Testis (tissue), 5 donors: ENCODE measurements around the gene MRPL19. TPM values are rescaled to one million over a fixed set of nuclear protein-coding genes. Genes with fewer than 3 reads are reported as not detected.

Source experiments
- DNase-seq: peaks from one replicate; pipeline ENCODE4 v3.0.0-alpha.2; 2019
- H3K27ac ChIP-seq, 2 donors: fragments of 200-600 bp; sonication (generic); one replicate each; pipeline ENCODE4 v1.5.1; 2019
- H3K27me3 ChIP-seq: fragments of 200-600 bp; sonication (generic); one replicate; pipeline ENCODE4 v1.5.1; 2019
- H3K36me3 ChIP-seq: fragments of 200-600 bp; sonication (generic); one replicate; pipeline ENCODE4 v1.5.1; 2017; ENCODE audit warnings: low read depth; ENCODE audit errors: missing control alignments
- H3K4me1 ChIP-seq: fragments of 200-600 bp; sonication (generic); one replicate; pipeline ENCODE4 v1.5.1; 2019
- H3K4me3 ChIP-seq, 2 donors: fragments of 200-600 bp; sonication (generic); one replicate each; pipeline ENCODE4 v1.5.1; 2017 to 2019
- H3K9me3 ChIP-seq: fragments of 200-600 bp; sonication (generic); one replicate; pipeline ENCODE4 v1.5.1; 2017
- POLR2A ChIP-seq: fragments of 450-650 bp; IDR thresholded peaks from one replicate; pipeline ENCODE4 v1.6.1; 2017; ENCODE audit warnings: antibody characterized with exemption, mild to moderate bottlenecking, moderate library complexity
- WGBS, 2 donors: methylation state at CpG; one replicate each; pipeline ENCODE4 v1.1.5; 2018; 5-methylcytosine and 5-hydroxymethylcytosine counted together
- intact Hi-C: fragments of 100-400 bp; cut with DNase I; formaldehyde crosslinking; loops from one replicate; pipeline ENCODE4 v1.15.1; 2023; ENCODE audit warnings: low total_unique reads
- long read RNA-seq, 2 donors: transcript quantifications; one replicate each; lab custom pipeline, GENCODE V29; 2026
- polyA plus RNA-seq: library from polyadenylated mRNA; stranded (reverse); fragments of 350-450 nt; fragmentation: Illumina TruSeq; extraction: RNeasy Lipid Tissue Mini Kit (QIAGEN cat#74804); gene quantifications from one replicate; pipeline ENCODE4 v1.2.3, GENCODE V29; 2014; ENCODE audit warnings: low read depth, low replicate concordance; ENCODE audit not compliant: insufficient read depth
- total RNA-seq, 2 donors: library from RNA; depleted of rRNA; stranded (reverse); fragments of >200 nt; gene quantifications; one replicate each; pipeline ENCODE4 v1.2.3, GENCODE V29; 2016
- TF ChIP-seq, protein P1 (sequence below), 3 experiments: fragments of 450-650 bp in 2 of 3; fragments of 200-600 bp in 1 of 3; sonication (generic) in 1 of 3; IDR thresholded peaks; one replicate each; pipeline ENCODE4 v1.5.1; 2016 to 2019; ENCODE audit warnings: antibody characterized with exemption in 3 of 3, mild to moderate bottlenecking in 2 of 3, moderate library complexity in 1 of 3

The MRPL19 gene
- 10 to 100 TPM; 27.9 to 36.2 TPM for total RNA-seq
- polyA plus RNA-seq = 27.3 TPM
- long read RNA-seq, donor 1, transcript MRPL19-202 (6 exons, 3,479 nt) = major isoform, 20 of 59 reads
- long read RNA-seq, donor 1, partial matches to known transcripts = 32 of 59 reads
- long read RNA-seq, donor 1, other reads (novel, unspliced or antisense) = 5 of 59 reads
- long read RNA-seq, donor 2, transcript MRPL19-202 (6 exons, 3,479 nt) = major isoform, 21 of 44 reads
- long read RNA-seq, donor 2, partial matches to known transcripts = 22 of 44 reads
- long read RNA-seq, donor 2, other reads (novel, unspliced or antisense) = 0 of 44 reads

DNA sequence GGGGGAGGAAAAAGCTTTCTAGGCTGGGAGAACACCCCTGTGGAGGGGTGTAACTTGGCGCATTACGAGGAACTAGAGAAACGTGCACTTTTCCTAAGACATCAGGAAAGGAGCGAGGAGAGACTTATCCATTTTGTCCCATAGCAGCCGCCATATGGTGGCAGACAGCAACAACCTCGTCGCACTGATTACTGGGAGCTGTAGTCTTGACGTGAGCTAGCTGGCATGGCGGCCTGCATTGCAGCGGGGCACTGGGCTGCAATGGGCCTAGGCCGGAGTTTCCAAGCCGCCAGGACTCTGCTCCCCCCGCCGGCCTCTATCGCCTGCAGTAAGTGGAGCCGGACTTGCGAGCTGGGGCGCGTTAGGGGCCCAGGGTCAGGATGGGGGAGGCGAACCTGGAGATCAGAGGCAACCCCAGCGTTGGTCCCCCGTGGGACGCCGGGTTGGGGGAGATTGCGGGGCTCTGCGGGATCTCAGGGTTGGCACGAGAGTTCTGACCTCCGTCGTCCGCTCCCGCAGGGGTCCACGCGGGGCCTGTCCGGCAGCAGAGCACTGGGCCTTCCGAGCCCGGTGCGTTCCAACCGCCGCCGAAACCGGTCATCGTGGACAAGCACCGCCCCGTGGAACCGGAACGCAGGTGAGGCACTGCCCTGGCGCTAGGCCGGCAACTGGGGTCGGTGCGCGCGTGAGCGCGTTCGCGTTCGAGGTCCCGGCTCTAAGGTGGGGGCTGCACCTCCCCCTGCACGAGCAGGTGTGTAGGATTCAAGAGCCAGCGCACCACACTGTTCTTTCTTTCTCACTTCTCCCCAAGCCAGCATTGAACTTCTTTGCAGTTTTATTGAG is at the start of gene MRPL19:
TSS of gene MRPL19 (plus strand) at position 201 of the 843 bp plus-strand sequence. CDS start at position 226, 25 bp downstream.
- Histone ChIP-seq H3K4me3 (peak within 1 kb of the TSS; percentile 88 to 95), H3K9me3 (no peaks in the 10 kb centered on the region), H3K27ac (peak within 1 kb of the TSS; percentile 80 to 82), H3K36me3 (no peaks in the 10 kb centered on the region), H3K27me3 (no peaks in the 10 kb centered on the region), H3K4me1 (no peaks in the 10 kb centered on the region)
- TF ChIP-seq, protein P1, sequence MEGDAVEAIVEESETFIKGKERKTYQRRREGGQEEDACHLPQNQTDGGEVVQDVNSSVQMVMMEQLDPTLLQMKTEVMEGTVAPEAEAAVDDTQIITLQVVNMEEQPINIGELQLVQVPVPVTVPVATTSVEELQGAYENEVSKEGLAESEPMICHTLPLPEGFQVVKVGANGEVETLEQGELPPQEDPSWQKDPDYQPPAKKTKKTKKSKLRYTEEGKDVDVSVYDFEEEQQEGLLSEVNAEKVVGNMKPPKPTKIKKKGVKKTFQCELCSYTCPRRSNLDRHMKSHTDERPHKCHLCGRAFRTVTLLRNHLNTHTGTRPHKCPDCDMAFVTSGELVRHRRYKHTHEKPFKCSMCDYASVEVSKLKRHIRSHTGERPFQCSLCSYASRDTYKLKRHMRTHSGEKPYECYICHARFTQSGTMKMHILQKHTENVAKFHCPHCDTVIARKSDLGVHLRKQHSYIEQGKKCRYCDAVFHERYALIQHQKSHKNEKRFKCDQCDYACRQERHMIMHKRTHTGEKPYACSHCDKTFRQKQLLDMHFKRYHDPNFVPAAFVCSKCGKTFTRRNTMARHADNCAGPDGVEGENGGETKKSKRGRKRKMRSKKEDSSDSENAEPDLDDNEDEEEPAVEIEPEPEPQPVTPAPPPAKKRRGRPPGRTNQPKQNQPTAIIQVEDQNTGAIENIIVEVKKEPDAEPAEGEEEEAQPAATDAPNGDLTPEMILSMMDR (IDR thresholded peaks at IDR 0.05) = peak in 1 of 3 experiments; percentile 20
- TF ChIP-seq POLR2A = no peak
- DNase-seq = peak; percentile 97
- intact Hi-C loops = no loop called here
- 0 to 1% methylated on average over 27 to 52 of the region's 60 CpGs for WGBS, 2 donors

DNA sequence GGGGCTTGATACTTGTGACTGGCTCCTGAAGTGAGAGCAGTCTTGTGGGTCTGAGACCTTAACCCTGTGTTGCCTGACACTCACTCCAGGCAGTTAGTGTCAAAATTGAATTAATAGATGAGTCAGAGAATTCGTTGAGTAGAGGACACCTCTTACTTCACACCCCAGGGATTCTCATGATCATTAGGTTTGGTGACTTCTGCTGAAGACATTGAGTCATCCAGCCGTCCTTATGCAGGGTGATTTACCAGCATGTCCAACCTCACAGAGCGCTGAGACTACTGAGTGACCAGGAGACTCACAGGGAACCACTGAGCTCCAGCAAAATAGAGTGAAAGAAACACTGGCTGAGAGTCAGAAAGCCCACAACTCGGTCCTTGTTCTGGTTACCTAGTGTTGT is 49.8 kb upstream of the MRPL19 start:
- no peaks in the 10 kb centered on the region for H3K4me1 ChIP-seq
- H3K27me3 ChIP-seq = no peaks in the 10 kb centered on the region
- TF ChIP-seq, protein P1 (IDR thresholded peaks at IDR 0.05) = no peak
- no peak for TF ChIP-seq POLR2A
- WGBS, 2 donors = 53 to 67% methylated on average over 4 of the region's 4 CpGs
- DNase-seq = no peak
- intact Hi-C loops = no loop called here
- H3K27ac ChIP-seq = no peak overlapping the region
- H3K36me3 ChIP-seq = no peaks in the 10 kb centered on the region
- H3K9me3 ChIP-seq = no peaks in the 10 kb centered on the region
- no peak overlapping the region for H3K4me3 ChIP-seq

DNA sequence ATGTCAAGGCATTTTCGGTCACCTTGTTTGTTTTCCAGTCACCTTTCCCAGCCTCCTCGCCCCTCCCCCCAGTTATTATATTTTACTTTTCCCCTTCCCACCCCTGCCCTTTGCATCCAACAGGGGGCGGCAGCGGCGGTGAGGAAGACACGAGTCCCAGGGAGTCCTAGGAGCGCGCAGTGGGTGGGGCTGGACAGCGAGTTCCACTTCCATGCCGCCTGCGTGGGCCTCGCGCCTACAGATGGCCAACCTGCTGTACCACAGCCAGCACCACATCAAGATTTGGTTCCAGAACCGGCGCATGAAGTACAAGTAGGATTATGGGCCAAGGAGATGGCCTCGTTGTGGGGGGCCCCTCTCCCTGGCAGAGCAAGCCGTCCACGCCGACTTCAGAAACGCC is 48.6 kb upstream of the MRPL19 start:
- 73 to 79% methylated on average over 15 to 20 of the region's 20 CpGs for WGBS, 2 donors

GRCh38 chr2:75598589-75599155 is 47.9 kb upstream of the MRPL19 start:
- H3K9me3 ChIP-seq = no peaks in the 10 kb centered on the region
- H3K4me3 ChIP-seq = no peak overlapping the region
- TF ChIP-seq POLR2A = no peak
- TF ChIP-seq, protein P1 (IDR thresholded peaks at IDR 0.05) = no peak
- 80 to 83% methylated on average over 8 of the region's 8 CpGs for WGBS, 2 donors
- no peak for DNase-seq
- no peak overlapping the region for H3K27ac ChIP-seq
- intact Hi-C loops = no loop called here
- H3K27me3 ChIP-seq = no peaks in the 10 kb centered on the region
- no peaks in the 10 kb centered on the region for H3K36me3 ChIP-seq
- H3K4me1 ChIP-seq = no peaks in the 10 kb centered on the region

More for the DNA sequence above, 48.6 kb upstream of the MRPL19 start:
- H3K36me3 ChIP-seq = no peaks in the 10 kb centered on the region
- no peak for TF ChIP-seq POLR2A
- TF ChIP-seq, protein P1 (IDR thresholded peaks at IDR 0.05) = no peak
- H3K27ac ChIP-seq = no peak overlapping the region
- H3K4me3 ChIP-seq = peak overlapping the region in 1 of 2 donors; percentile 18
- intact Hi-C loops = no loop called here
- DNase-seq = no peak
- no peaks in the 10 kb centered on the region for H3K27me3 ChIP-seq
- no peaks in the 10 kb centered on the region for H3K4me1 ChIP-seq
- no peaks in the 10 kb centered on the region for H3K9me3 ChIP-seq
